Measurements from ENCODE around the gene FDX1.

GRCh38 chr11:110479108-110480101 is 49.7 kb downstream of the FDX1 start:
- TF ChIP-seq ATF6 (CRISPR knock-in tag; IDR thresholded peaks at IDR 0.05) (no peak), MAX (CRISPR knock-in tag; IDR thresholded peaks at IDR 0.05) (no peak)

All from WTC11 (cell line).